HEK293 (cell line): ENCODE results near the gene THPO.

Source experiments
- CTCF ChIA-PET: fragments of 350-600 bp; formaldehyde crosslinking; extraction: SDS; loops from one replicate; lab custom pipeline; 2021; ENCODE audit warnings: antibody characterized with exemption; lab: Yijun Ruan, JAX
- POLR2A ChIA-PET: fragments of 300-600 bp; formaldehyde crosslinking; extraction: SDS; loops from one replicate; lab custom pipeline; 2020; ENCODE audit warnings: antibody characterized with exemption, inconsistent platforms; lab: Yijun Ruan, JAX
- H3K27ac ChIP-seq: fragments of 200-500 bp; sonication (Bioruptor generic); 2 replicates; pipeline ENCODE4 v1.5.1; 2014; ENCODE audit warnings: low read depth, low read length, control low read depth, inconsistent platforms; ENCODE audit errors: extremely low read depth
- H3K36me3 ChIP-seq, 2 experiments: fragments of 200-500 bp in 1 of 2; sonication (Bioruptor generic) in 1 of 2; 1 replicate in 1 of 2; 2 replicates in 1 of 2; pipeline ENCODE4 v1.5.1; 2014 to 2017; ENCODE audit warnings: inconsistent platforms in 2 of 2, low read length in 2 of 2; ENCODE audit not compliant: control insufficient read depth in 2 of 2, insufficient read depth in 1 of 2
- H3K4me1 ChIP-seq: fragments of 200-500 bp; sonication (Bioruptor generic); 2 replicates; pipeline ENCODE4 v1.5.1; 2014; ENCODE audit warnings: mild to moderate bottlenecking, low read length, inconsistent platforms; ENCODE audit not compliant: control insufficient read depth, insufficient read depth
- H3K4me3 ChIP-seq: 2 replicates; pipeline ENCODE4 v1.5.1; 2011; ENCODE audit warnings: low read depth, mild to moderate bottlenecking, control low read depth, low read length, moderate library complexity
- H3K9me3 ChIP-seq: fragments of 200-500 bp; sonication (Bioruptor generic); 2 replicates; pipeline ENCODE4 v1.5.1; 2014; ENCODE audit warnings: low read depth, low read length, inconsistent platforms; ENCODE audit not compliant: control insufficient read depth, insufficient read depth
- BCL11B ChIP-seq: fragments of 450-650 bp; formaldehyde crosslinking; IDR thresholded peaks from 2 replicates; pipeline ENCODE4 v1.5.1; 2016; ENCODE audit warnings: low read depth, missing biosample characterization, missing genetic modification characterization
- GLIS2 ChIP-seq: fragments of 450-650 bp; formaldehyde crosslinking; IDR thresholded peaks from 2 replicates; pipeline ENCODE4 v1.5.1; 2016; ENCODE audit warnings: missing biosample characterization, missing genetic modification characterization
- IKZF3 ChIP-seq: fragments of 450-650 bp; IDR thresholded peaks from 2 replicates; pipeline ENCODE4 v1.5.0; 2018; ENCODE audit warnings: missing biosample characterization, mild to moderate bottlenecking, missing genetic modification characterization, moderate library complexity
- KLF10 ChIP-seq: fragments of 450-650 bp; IDR thresholded peaks from 2 replicates; pipeline ENCODE4 v1.5.1; 2018; ENCODE audit warnings: missing biosample characterization, mild to moderate bottlenecking, missing genetic modification characterization
- TRIM28 ChIP-seq: IDR thresholded peaks from 2 replicates; pipeline ENCODE4 v1.6.1; 2011; ENCODE audit warnings: low read length, control low read depth, borderline replicate concordance
- ZFHX2 ChIP-seq: fragments of 450-650 bp; formaldehyde crosslinking; conservative IDR thresholded peaks from 2 replicates; pipeline ENCODE4 v1.5.1; 2016; ENCODE audit warnings: missing biosample characterization, missing genetic modification characterization
- ZIC2 ChIP-seq: fragments of 450-650 bp; formaldehyde crosslinking; IDR thresholded peaks from 2 replicates; pipeline ENCODE4 v1.5.1; 2016; ENCODE audit warnings: missing biosample characterization, missing genetic modification characterization
- ZNF16 ChIP-seq: fragments of 450-650 bp; formaldehyde crosslinking; IDR thresholded peaks from 2 replicates; pipeline ENCODE4 v1.5.1; 2016; ENCODE audit warnings: low read depth, missing biosample characterization, missing genetic modification characterization
- ZNF174 ChIP-seq: fragments of 450-650 bp; formaldehyde crosslinking; IDR thresholded peaks from 2 replicates; pipeline ENCODE4 v1.5.0; 2017; ENCODE audit warnings: missing biosample characterization, mild to moderate bottlenecking, missing genetic modification characterization
- ZNF175 ChIP-seq: fragments of 450-650 bp; formaldehyde crosslinking; IDR thresholded peaks from 2 replicates; pipeline ENCODE4 v1.5.1; 2016; ENCODE audit warnings: missing biosample characterization, missing genetic modification characterization
- ZNF248 ChIP-seq: fragments of 450-650 bp; formaldehyde crosslinking; IDR thresholded peaks from 2 replicates; pipeline ENCODE4 v1.5.1; 2017; ENCODE audit warnings: missing biosample characterization, missing genetic modification characterization
- ZNF266 ChIP-seq: fragments of 450-650 bp; formaldehyde crosslinking; IDR thresholded peaks from 2 replicates; pipeline ENCODE4 v1.5.1; 2016; ENCODE audit warnings: missing biosample characterization, missing genetic modification characterization, low read depth
- ZNF274 ChIP-seq, 2 experiments: fragments of 200-500 bp in 1 of 2; fragments of 450-650 bp in 1 of 2; sonication (Bioruptor generic) in 1 of 2; formaldehyde crosslinking in 1 of 2; IDR thresholded peaks; 2 replicates each; pipeline versions ENCODE4 v1.5.1 to v1.6.1; 2014 to 2016; ENCODE audit warnings: borderline replicate concordance in 1 of 2, inconsistent platforms in 1 of 2, low read length in 1 of 2, missing biosample characterization in 1 of 2, missing genetic modification characterization in 1 of 2
- ZNF341 ChIP-seq: fragments of 450-650 bp; formaldehyde crosslinking; IDR thresholded peaks from 2 replicates; pipeline ENCODE4; 2016; ENCODE audit warnings: low read depth, missing biosample characterization, missing genetic modification characterization
- ZNF473 ChIP-seq: fragments of 450-650 bp; formaldehyde crosslinking; IDR thresholded peaks from 2 replicates; pipeline ENCODE4 v1.5.1; 2017; ENCODE audit warnings: missing biosample characterization, missing genetic modification characterization
- ZNF544 ChIP-seq: fragments of 450-650 bp; formaldehyde crosslinking; IDR thresholded peaks from 2 replicates; pipeline ENCODE4 v1.5.0; 2017; ENCODE audit warnings: missing biosample characterization, missing genetic modification characterization
- ZNF560 ChIP-seq: fragments of 450-650 bp; formaldehyde crosslinking; IDR thresholded peaks from 2 replicates; pipeline ENCODE4 v1.5.1; 2017; ENCODE audit warnings: missing biosample characterization, missing genetic modification characterization, borderline replicate concordance
- ZNF629 ChIP-seq: fragments of 450-650 bp; formaldehyde crosslinking; IDR thresholded peaks from 2 replicates; pipeline ENCODE4 v1.5.1; 2017; ENCODE audit warnings: missing biosample characterization, missing genetic modification characterization
- ZNF776 ChIP-seq: fragments of 450-650 bp; formaldehyde crosslinking; IDR thresholded peaks from 2 replicates; pipeline ENCODE4 v1.5.0; 2017; ENCODE audit warnings: missing biosample characterization, missing genetic modification characterization, borderline replicate concordance
- ZNF830 ChIP-seq: fragments of 450-650 bp; IDR thresholded peaks from 2 replicates; pipeline ENCODE4 v1.5.0; 2018; ENCODE audit warnings: missing biosample characterization, missing genetic modification characterization, low read depth, mild to moderate bottlenecking, moderate library complexity
- ZXDB ChIP-seq: fragments of 450-650 bp; formaldehyde crosslinking; IDR thresholded peaks from 2 replicates; pipeline ENCODE4 v1.5.1; 2016; ENCODE audit warnings: missing biosample characterization, missing genetic modification characterization
- TF ChIP-seq, protein P1 (sequence below): fragments of 450-650 bp; formaldehyde crosslinking; IDR thresholded peaks from 2 replicates; pipeline ENCODE4 v1.5.1; 2016; ENCODE audit warnings: missing biosample characterization, missing genetic modification characterization
- TF ChIP-seq, protein P2 (sequence below): fragments of 450-650 bp; formaldehyde crosslinking; IDR thresholded peaks from 2 replicates; pipeline ENCODE4 v1.5.1; 2016; ENCODE audit warnings: missing biosample characterization, missing genetic modification characterization
- TF ChIP-seq, protein P3 (sequence below): fragments of 450-650 bp; formaldehyde crosslinking; IDR thresholded peaks from 2 replicates; pipeline ENCODE4 v1.5.1; 2016; ENCODE audit warnings: missing biosample characterization, missing genetic modification characterization
- TF ChIP-seq, protein P4 (sequence below): fragments of 450-650 bp; formaldehyde crosslinking; IDR thresholded peaks from 2 replicates; pipeline ENCODE4 v1.5.1; 2017; ENCODE audit warnings: missing biosample characterization, missing genetic modification characterization
- TF ChIP-seq, protein P5 (sequence below): fragments of 450-650 bp; formaldehyde crosslinking; optimal IDR thresholded peaks from 2 replicates; pipeline ENCODE3; 2016; ENCODE audit warnings: missing biosample characterization, mild to moderate bottlenecking, missing genetic modification characterization

THPO gene

DNA sequence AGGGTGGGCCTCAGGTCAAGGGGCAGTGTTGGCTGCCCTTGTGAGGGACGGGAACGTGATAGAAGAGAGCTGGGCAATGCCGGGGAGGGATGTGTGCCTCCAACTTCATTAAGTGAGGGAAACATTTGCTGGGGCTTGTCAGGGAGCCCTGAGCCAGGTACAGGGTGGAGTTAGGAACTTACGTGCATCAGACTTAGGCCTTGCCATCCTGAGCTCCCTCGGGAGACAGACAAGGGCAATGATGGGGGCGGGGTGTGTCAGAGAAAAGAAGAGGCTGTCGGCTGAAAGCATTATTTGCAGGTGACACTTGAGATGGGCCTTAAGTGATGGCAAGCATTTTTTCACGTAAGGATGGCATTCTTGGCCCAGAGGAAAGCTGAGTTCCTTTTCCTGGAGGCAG lies 39.0 kb downstream of the THPO start:
- Histone ChIP-seq H3K4me1 (no peaks in the 10 kb centered on the region), H3K4me3 (peak overlapping the region; percentile 11), H3K9me3 (no peaks in the 10 kb centered on the region), H3K27ac (no peak overlapping the region), H3K36me3 (peaks cover 0 to 54% of the 10 kb centered on the region in 2 experiments; a peak in 1 of 3 replicates)
- ChIA-PET POLR2A (interaction anchor here (2.0 kb wide), 1 partner anchor 33 kb away, joined by 5 read pairs; no protein-coding TSS in a partner anchor), CTCF (interaction anchor here (0.8 kb wide), 1 partner anchor 16 kb away, joined by 3 read pairs; no protein-coding TSS in a partner anchor)
- TF ChIP-seq ZNF266 (tag by site-specific recombination) (no peak), ZNF473 (tag by site-specific recombination) (no peak), ZNF341 (no peak), ZNF776 (tag by site-specific recombination) (no peak), ZNF16 (no peak), ZNF248 (tag by site-specific recombination) (no peak), ZNF560 (tag by site-specific recombination) (no peak), ZNF274 (IDR thresholded peaks at IDR 0.05; ENCODE audit: low read length) (no peak), ZNF274 (tag by site-specific recombination; IDR thresholded peaks at IDR 0.05; ENCODE audit: borderline replicate concordance) (no peak), ZNF175 (no peak), TRIM28 (no peak), ZNF544 (no peak)
- TF ChIP-seq, protein P1, sequence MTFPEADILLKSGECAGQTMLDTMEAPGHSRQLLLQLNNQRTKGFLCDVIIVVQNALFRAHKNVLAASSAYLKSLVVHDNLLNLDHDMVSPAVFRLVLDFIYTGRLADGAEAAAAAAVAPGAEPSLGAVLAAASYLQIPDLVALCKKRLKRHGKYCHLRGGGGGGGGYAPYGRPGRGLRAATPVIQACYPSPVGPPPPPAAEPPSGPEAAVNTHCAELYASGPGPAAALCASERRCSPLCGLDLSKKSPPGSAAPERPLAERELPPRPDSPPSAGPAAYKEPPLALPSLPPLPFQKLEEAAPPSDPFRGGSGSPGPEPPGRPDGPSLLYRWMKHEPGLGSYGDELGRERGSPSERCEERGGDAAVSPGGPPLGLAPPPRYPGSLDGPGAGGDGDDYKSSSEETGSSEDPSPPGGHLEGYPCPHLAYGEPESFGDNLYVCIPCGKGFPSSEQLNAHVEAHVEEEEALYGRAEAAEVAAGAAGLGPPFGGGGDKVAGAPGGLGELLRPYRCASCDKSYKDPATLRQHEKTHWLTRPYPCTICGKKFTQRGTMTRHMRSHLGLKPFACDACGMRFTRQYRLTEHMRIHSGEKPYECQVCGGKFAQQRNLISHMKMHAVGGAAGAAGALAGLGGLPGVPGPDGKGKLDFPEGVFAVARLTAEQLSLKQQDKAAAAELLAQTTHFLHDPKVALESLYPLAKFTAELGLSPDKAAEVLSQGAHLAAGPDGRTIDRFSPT = no peak
- TF ChIP-seq, protein P2, sequence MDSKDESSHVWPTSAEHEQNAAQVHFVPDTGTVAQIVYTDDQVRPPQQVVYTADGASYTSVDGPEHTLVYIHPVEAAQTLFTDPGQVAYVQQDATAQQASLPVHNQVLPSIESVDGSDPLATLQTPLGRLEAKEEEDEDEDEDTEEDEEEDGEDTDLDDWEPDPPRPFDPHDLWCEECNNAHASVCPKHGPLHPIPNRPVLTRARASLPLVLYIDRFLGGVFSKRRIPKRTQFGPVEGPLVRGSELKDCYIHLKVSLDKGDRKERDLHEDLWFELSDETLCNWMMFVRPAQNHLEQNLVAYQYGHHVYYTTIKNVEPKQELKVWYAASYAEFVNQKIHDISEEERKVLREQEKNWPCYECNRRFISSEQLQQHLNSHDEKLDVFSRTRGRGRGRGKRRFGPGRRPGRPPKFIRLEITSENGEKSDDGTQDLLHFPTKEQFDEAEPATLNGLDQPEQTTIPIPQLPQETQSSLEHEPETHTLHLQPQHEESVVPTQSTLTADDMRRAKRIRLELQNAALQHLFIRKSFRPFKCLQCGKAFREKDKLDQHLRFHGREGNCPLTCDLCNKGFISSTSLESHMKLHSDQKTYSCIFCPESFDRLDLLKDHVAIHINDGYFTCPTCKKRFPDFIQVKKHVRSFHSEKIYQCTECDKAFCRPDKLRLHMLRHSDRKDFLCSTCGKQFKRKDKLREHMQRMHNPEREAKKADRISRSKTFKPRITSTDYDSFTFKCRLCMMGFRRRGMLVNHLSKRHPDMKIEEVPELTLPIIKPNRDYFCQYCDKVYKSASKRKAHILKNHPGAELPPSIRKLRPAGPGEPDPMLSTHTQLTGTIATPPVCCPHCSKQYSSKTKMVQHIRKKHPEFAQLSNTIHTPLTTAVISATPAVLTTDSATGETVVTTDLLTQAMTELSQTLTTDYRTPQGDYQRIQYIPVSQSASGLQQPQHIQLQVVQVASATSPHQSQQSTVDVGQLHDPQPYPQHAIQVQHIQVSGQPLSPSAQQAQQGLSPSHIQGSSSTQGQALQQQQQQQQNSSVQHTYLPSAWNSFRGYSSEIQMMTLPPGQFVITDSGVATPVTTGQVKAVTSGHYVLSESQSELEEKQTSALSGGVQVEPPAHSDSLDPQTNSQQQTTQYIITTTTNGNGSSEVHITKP (tag by site-specific recombination) = no peak
- TF ChIP-seq, protein P3, sequence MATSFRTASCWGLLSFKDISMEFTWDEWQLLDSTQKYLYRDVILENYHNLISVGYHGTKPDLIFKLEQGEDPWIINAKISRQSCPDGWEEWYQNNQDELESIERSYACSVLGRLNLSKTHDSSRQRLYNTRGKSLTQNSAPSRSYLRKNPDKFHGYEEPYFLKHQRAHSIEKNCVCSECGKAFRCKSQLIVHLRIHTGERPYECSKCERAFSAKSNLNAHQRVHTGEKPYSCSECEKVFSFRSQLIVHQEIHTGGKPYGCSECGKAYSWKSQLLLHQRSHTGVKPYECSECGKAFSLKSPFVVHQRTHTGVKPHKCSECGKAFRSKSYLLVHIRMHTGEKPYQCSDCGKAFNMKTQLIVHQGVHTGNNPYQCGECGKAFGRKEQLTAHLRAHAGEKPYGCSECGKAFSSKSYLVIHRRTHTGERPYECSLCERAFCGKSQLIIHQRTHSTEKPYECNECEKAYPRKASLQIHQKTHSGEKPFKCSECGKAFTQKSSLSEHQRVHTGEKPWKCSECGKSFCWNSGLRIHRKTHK = no peak
- TF ChIP-seq, protein P4, sequence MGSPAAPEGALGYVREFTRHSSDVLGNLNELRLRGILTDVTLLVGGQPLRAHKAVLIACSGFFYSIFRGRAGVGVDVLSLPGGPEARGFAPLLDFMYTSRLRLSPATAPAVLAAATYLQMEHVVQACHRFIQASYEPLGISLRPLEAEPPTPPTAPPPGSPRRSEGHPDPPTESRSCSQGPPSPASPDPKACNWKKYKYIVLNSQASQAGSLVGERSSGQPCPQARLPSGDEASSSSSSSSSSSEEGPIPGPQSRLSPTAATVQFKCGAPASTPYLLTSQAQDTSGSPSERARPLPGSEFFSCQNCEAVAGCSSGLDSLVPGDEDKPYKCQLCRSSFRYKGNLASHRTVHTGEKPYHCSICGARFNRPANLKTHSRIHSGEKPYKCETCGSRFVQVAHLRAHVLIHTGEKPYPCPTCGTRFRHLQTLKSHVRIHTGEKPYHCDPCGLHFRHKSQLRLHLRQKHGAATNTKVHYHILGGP = no peak

DNA sequence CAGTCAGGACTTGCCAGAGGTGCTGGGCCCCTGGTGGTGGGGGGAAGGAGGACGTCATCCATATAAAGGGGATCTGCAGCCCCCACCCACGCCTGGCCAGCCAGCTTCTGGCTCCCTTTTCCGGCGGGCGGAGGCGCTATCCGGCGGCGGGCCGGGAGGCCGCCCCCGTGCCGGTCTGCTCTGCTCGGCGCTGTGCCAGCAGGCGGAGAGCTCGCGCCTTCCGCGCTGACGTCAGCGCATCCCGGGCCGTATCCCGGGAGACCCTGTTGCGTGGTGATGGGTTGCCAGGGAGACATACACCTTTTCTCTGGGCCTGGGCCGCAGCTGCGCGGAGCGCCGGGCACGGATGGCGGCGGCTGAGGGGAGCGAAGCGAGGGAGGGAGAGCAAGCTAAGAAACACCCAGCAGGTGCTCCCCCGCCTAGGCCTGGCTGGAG lies 39.5 kb downstream of the THPO start:
- Histone ChIP-seq H3K4me1 (no peaks in the 10 kb centered on the region), H3K27ac (no peak overlapping the region), H3K4me3 (peak overlapping the region; percentile 11), H3K9me3 (no peaks in the 10 kb centered on the region), H3K36me3 (peaks cover 0 to 55% of the 10 kb centered on the region in 2 experiments; a peak in 1 of 3 replicates)
- POLR2A ChIA-PET = interaction anchor here (0.6 to 2.0 kb wide), 2 partner anchors 10 to 33 kb away, joined by 3 to 5 read pairs; no protein-coding TSS in a partner anchor
- CTCF ChIA-PET = interaction anchor here (0.8 to 2.2 kb wide), 2 partner anchors 17 to 33 kb away, joined by 3 to 6 read pairs; no protein-coding TSS in a partner anchor
- TF ChIP-seq ZNF629 (peak; percentile 72), ZNF830 (tag by site-specific recombination) (no peak), GLIS2 (tag by site-specific recombination) (peak; percentile 70), ZNF174 (no peak), ZXDB (peak; percentile 36; the same call in 1 of the 2 replicates), IKZF3 (tag by site-specific recombination) (peak; percentile 91), ZFHX2 (tag by site-specific recombination) (peak; percentile 90), KLF10 (no peak), ZIC2 (tag by site-specific recombination) (peak; percentile 21; the same call in 1 of the 2 replicates), BCL11B (tag by site-specific recombination) (no peak)
- TF ChIP-seq, protein P5, sequence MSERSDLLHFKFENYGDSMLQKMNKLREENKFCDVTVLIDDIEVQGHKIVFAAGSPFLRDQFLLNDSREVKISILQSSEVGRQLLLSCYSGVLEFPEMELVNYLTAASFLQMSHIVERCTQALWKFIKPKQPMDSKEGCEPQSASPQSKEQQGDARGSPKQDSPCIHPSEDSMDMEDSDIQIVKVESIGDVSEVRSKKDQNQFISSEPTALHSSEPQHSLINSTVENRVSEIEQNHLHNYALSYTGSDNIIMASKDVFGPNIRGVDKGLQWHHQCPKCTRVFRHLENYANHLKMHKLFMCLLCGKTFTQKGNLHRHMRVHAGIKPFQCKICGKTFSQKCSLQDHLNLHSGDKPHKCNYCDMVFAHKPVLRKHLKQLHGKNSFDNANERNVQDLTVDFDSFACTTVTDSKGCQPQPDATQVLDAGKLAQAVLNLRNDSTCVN (tag by site-specific recombination) = peak; percentile 44
